Ovary (tissue), 9 donors: ENCODE measurements around the gene ZBED3. TPM values are rescaled to one million over a fixed set of nuclear protein-coding genes. Genes with fewer than 3 reads are reported as not detected.
A peak's percentile ranks its signal among the peaks of the same experiment; 100 is the strongest.

Experiments
- DNase-seq, 5 donors: peaks; one replicate each; pipeline ENCODE4 v3.0.0-alpha.2; 2019 to 2020
- H3K27ac ChIP-seq, 2 donors: fragments of 200-600 bp; one replicate each; pipeline versions ENCODE4 v1.5.1 to v1.8.0; 2019 to 2022
- H3K27me3 ChIP-seq: fragments of 200-600 bp; one replicate; pipeline ENCODE4 v1.8.0; 2022
- H3K36me3 ChIP-seq: fragments of 200-600 bp; sonication (generic); one replicate; pipeline ENCODE4 v1.5.1; 2019
- H3K4me1 ChIP-seq: one replicate; pipeline ENCODE4 v1.8.1; 2013; ENCODE audit warnings: mild to moderate bottlenecking, moderate library complexity; ENCODE audit not compliant: insufficient read depth
- H3K4me3 ChIP-seq: fragments of 200-600 bp; sonication (generic); one replicate; pipeline ENCODE4 v1.5.1; 2017
- H3K9me3 ChIP-seq, 2 donors: fragments of 200-600 bp in 1 of 2; sonication (generic) in 1 of 2; one replicate each; pipeline versions ENCODE4 v1.5.1 to v1.8.1; 2013 to 2019; ENCODE audit warnings: mild to moderate bottlenecking in 1 of 2, moderate library complexity in 1 of 2
- CTCF ChIP-seq, 3 donors: fragments of 450-650 bp in 2 of 3; fragments of 200-600 bp in 1 of 3; IDR thresholded peaks; one replicate each; pipeline versions ENCODE4 v1.5.1 to v1.8.0; 2016 to 2022; ENCODE audit warnings: antibody characterized with exemption in 3 of 3, mild to moderate bottlenecking in 1 of 3
- EP300 ChIP-seq: sonication (generic); formaldehyde crosslinking; IDR thresholded peaks from one replicate; pipeline ENCODE4 v1.6.1; 2017; ENCODE audit warnings: antibody characterized with exemption
- POLR2A ChIP-seq: fragments of 450-650 bp; IDR thresholded peaks from one replicate; pipeline ENCODE4 v1.6.1; 2017; ENCODE audit warnings: antibody characterized with exemption, mild to moderate bottlenecking, moderate library complexity
- WGBS, 3 donors: extraction: QIAGEN DNeasy Blood & Tissue Kit in 1 of 3; methylation state at CpG; one replicate each; pipeline versions ENCODE4 v1.1.5 to v1.1.7; 2013 to 2017; 5-methylcytosine and 5-hydroxymethylcytosine counted together
- intact Hi-C, 4 donors: fragments of 100-400 bp; cut with DNase I; formaldehyde crosslinking; loops; one replicate each; pipeline versions ENCODE4 v1.11.0 to v1.15.1; 2022 to 2023
- polyA plus RNA-seq, 2 donors: library from polyadenylated mRNA; stranded (reverse); fragments of 200-250 nt in 1 of 2; fragments of 350-450 nt in 1 of 2; fragmentation: Illumina TruSeq in 1 of 2; extraction: RNeasy Lipid Tissue Mini Kit (QIAGEN cat#74804) in 1 of 2; gene quantifications; one replicate each; pipeline ENCODE4 v1.2.3, GENCODE V29; 2013 to 2014
- total RNA-seq, 7 donors: library from RNA; depleted of rRNA in 2 of 7; stranded (reverse); fragments of >200 nt in 2 of 7; fragmentation: NEBNext Ultra II Directional in 3 of 7; extraction: Animal tissue kit (Norgen Biotek cat#: 25700) in 3 of 7; gene quantifications; one replicate each; pipeline versions ENCODE4 v1.1.0 to v1.2.4, GENCODE V29; 2016 to 2023
- donor health status: DM: no; HTN: no; CAD: no; lungs with moderate emphysema.
- donor health status: DM: no; HTN: no; CAD: no.
- donor health status: Bipolar disorder and iron deficiency.
- donor health status: DM: yes; HTN: yes; CAD: no.
- donor health status: DM: no; HTN: no; CAD: no.
- donor health status: DM: yes; HTN: yes; CAD: no.

Gene ZBED3
- total and polyA plus RNA-seq, 9 donors, result 4.3 to 23.9 (median 15.3) TPM

GRCh38 chr5:77101298-77101697 lies 14.2 kb upstream of the ZBED3 start:
- WGBS, 3 donors, result 66 to 74% (median 67%) methylated on average over 4 of the region's 4 CpGs
- no peaks in the 10 kb centered on the region for H3K9me3 ChIP-seq
- H3K4me3 ChIP-seq, result no peak overlapping the region
- no peak overlapping the region for H3K27ac ChIP-seq
- intact Hi-C loops, result no loop called here
- no peaks in the 10 kb centered on the region for H3K4me1 ChIP-seq
- TF ChIP-seq EP300 (no peak), CTCF (IDR thresholded peaks at IDR 0.05) (no peak), POLR2A (no peak)
- H3K27me3 ChIP-seq, result no peaks in the 10 kb centered on the region
- H3K36me3 ChIP-seq, result no peaks in the 10 kb centered on the region
- DNase-seq, result no peak

- no peak overlapping the region for H3K4me3 ChIP-seq
- 93 to 97% (median 96%) methylated on average over 4 of the region's 4 CpGs for WGBS, 3 donors
- no peaks in the 10 kb centered on the region for H3K27me3 ChIP-seq
- no peaks in the 10 kb centered on the region for H3K36me3 ChIP-seq
- TF ChIP-seq CTCF (IDR thresholded peaks at IDR 0.05) (no peak), POLR2A (no peak), EP300 (no peak)
- intact Hi-C loops, result no loop called here
- no peak for DNase-seq
- H3K4me1 ChIP-seq, result no peaks in the 10 kb centered on the region
- no peaks in the 10 kb centered on the region for H3K9me3 ChIP-seq
- H3K27ac ChIP-seq, result no peak overlapping the region
These were observed 8.1 kb upstream of the ZBED3 start for GRCh38 chr5:77095189-77095588.

GRCh38 chr5:77087484-77088261 lies 588 bp upstream of the ZBED3 start:
- H3K4me1 ChIP-seq, result peaks cover 5% of the 10 kb centered on the region
- peak; percentile 31 to 50 (median 44) for DNase-seq
- H3K27ac ChIP-seq, result peak overlapping the region in 1 of 2 donors; percentile 93
- no peaks in the 10 kb centered on the region for H3K27me3 ChIP-seq
- H3K36me3 ChIP-seq, result no peaks in the 10 kb centered on the region
- peak overlapping the region; percentile 72 for H3K4me3 ChIP-seq
- WGBS, 3 donors, result 10 to 21% (median 18%) methylated on average over 16 of the region's 16 CpGs
- TF ChIP-seq CTCF (IDR thresholded peaks at IDR 0.05) (no peak), EP300 (no peak), POLR2A (no peak)
- intact Hi-C loops, result no loop called here
- no peaks in the 10 kb centered on the region for H3K9me3 ChIP-seq

GRCh38 chr5:77086368-77086688 lies 757 bp downstream of the ZBED3 start:
- Histone ChIP-seq H3K9me3 (no peaks in the 10 kb centered on the region), H3K36me3 (no peaks in the 10 kb centered on the region), H3K27ac (peak overlapping the region; percentile 93 to 94), H3K4me1 (peaks cover 5% of the 10 kb centered on the region), H3K27me3 (no peaks in the 10 kb centered on the region), H3K4me3 (peak overlapping the region; percentile 72)
- 0 to 2% (median 1%) methylated on average over 6 of the region's 6 CpGs for WGBS, 3 donors
- no peak for TF ChIP-seq CTCF (IDR thresholded peaks at IDR 0.05)
- no peak for TF ChIP-seq POLR2A
- TF ChIP-seq EP300, result no peak
- intact Hi-C loops, result no loop called here
- no peak for DNase-seq
